Transverse colon (tissue), 4 donors: Measurements from ENCODE around the gene ALOX5AP. TPM values are rescaled to one million over a fixed set of nuclear protein-coding genes. Genes with fewer than 3 reads are reported as not detected.

Experiments used
- DNase-seq: peaks from one replicate; pipeline ENCODE4 v3.0.0-alpha.2; 2019
- H3K27ac ChIP-seq, 4 donors: fragments of 200-600 bp; sonication (generic); 2 replicates each; pipeline ENCODE4 v1.5.1; 2016 to 2018; ENCODE audit warnings: inconsistent platforms in 4 of 4
- H3K27me3 ChIP-seq: fragments of 200-600 bp; sonication (generic); 2 replicates; pipeline ENCODE4 v1.5.1; 2017; ENCODE audit warnings: inconsistent platforms
- H3K36me3 ChIP-seq, 4 donors: fragments of 200-600 bp; sonication (generic); 2 replicates each; pipeline ENCODE4 v1.5.1; 2017 to 2019; ENCODE audit warnings: inconsistent platforms in 4 of 4
- H3K4me1 ChIP-seq, 4 donors: fragments of 200-600 bp; sonication (generic); 2 replicates each; pipeline ENCODE4 v1.5.1; 2017 to 2020; ENCODE audit warnings: inconsistent platforms in 4 of 4
- H3K4me3 ChIP-seq, 4 donors: fragments of 200-600 bp; sonication (generic); 1 replicate in 1 of 4; 2 replicates in 3 of 4; pipeline versions ENCODE4 v1.5.1 to v1.6.1; 2017 to 2019; ENCODE audit warnings: inconsistent platforms in 4 of 4
- H3K9me3 ChIP-seq, 2 donors: fragments of 200-600 bp; sonication (generic); 2 replicates each; pipeline ENCODE4 v1.5.1; 2017 to 2019; ENCODE audit warnings: inconsistent platforms in 2 of 2
- CTCF ChIP-seq, 5 experiments: fragments of 200-600 bp in 3 of 5; fragments of 450-650 bp in 2 of 5; sonication (generic) in 3 of 5; IDR thresholded peaks; 1 replicate in 2 of 5; 2 replicates in 3 of 5; pipeline ENCODE4 v1.5.1; 2016 to 2017; ENCODE audit warnings: antibody characterized with exemption in 5 of 5, inconsistent platforms in 3 of 5, mild to moderate bottlenecking in 2 of 5, moderate library complexity in 1 of 5
- EP300 ChIP-seq: sonication (generic); formaldehyde crosslinking; IDR thresholded peaks from one replicate; pipeline ENCODE4 v1.6.1; 2017; ENCODE audit warnings: antibody characterized with exemption, low read depth
- POLR2A ChIP-seq: fragments of 450-650 bp; IDR thresholded peaks from one replicate; pipeline ENCODE4 v1.6.1; 2016; ENCODE audit warnings: antibody characterized with exemption, mild to moderate bottlenecking, moderate library complexity
- POLR2AphosphoS5 ChIP-seq, 3 donors: sonication (generic); formaldehyde crosslinking; IDR thresholded peaks; one replicate each; pipeline ENCODE4 v1.6.1; 2016; ENCODE audit warnings: antibody characterized with exemption in 3 of 3
- WGBS, 2 donors: methylation state at CpG; one replicate each; pipeline ENCODE4 v1.1.5; 2018; ENCODE audit warnings: low coverage in 1 of 2; 5-methylcytosine and 5-hydroxymethylcytosine counted together
- in situ Hi-C, 4 donors: fragments of 200-750 bp; cut with MboI; loops; one replicate each; pipeline versions ENCODE4 v1.15.0 to v1.15.1; 2017; ENCODE audit warnings: low sequenced_read_pairs in 3 of 4, low pct_ligation_motif_present in 1 of 4, low pct_unique_long_range_greater_than_20kb in 1 of 4
- intact Hi-C: fragments of 100-400 bp; cut with DNase I; formaldehyde crosslinking; loops from one replicate; pipeline ENCODE4 v1.15.1; 2023; ENCODE audit warnings: low total_unique reads
- total RNA-seq, 4 donors: library from RNA; depleted of rRNA; stranded (reverse); fragments of >200 nt; gene quantifications; one replicate each; pipeline ENCODE4 v1.1.0, GENCODE V29; 2016

The ALOX5AP gene
- total RNA-seq, 4 donors from 2014 or later, result 1.2 to 18.7 (median 14.1) TPM

GRCh38 chr13:30803749-30804148, 68.4 kb downstream of the ALOX5AP start:
- Histone ChIP-seq H3K27me3 (no peaks in the 10 kb centered on the region), H3K4me3 (no peak overlapping the region), H3K27ac (no peak overlapping the region), H3K36me3 (no peaks in the 10 kb centered on the region), H3K4me1 (peaks cover 0 to 19% (median 13%) of the 10 kb centered on the region in 4 donors), H3K9me3 (no peaks in the 10 kb centered on the region)
- WGBS, 2 donors, result 89% methylated on average over 4 of the region's 5 CpGs; no CpG with 5 or more reads in 1 of the 2 donors
- no peak for DNase-seq
- intact Hi-C loops (no loop called here), in situ Hi-C loops (loop anchor here in 3 of 4 donors (25.0 kb wide), 1 partner anchor 666 kb away; no protein-coding TSS in a partner anchor)
- TF ChIP-seq POLR2AphosphoS5 (IDR thresholded peaks at IDR 0.05) (no peak), EP300 (no peak), POLR2A (no peak), CTCF (IDR thresholded peaks at IDR 0.05) (no peak)

- no peaks in the 10 kb centered on the region for H3K27me3 ChIP-seq
- H3K4me1 ChIP-seq, result peaks cover 0 to 17% (median 12%) of the 10 kb centered on the region in 4 donors
- no peak for TF ChIP-seq CTCF (IDR thresholded peaks at IDR 0.05)
- TF ChIP-seq EP300, result no peak
- no peak for TF ChIP-seq POLR2A
- TF ChIP-seq POLR2AphosphoS5 (IDR thresholded peaks at IDR 0.05), result no peak
- intact Hi-C loops (no loop called here), in situ Hi-C loops (loop anchor here in 3 of 4 donors (25.0 kb wide), 1 partner anchor 667 kb away; no protein-coding TSS in a partner anchor)
- H3K36me3 ChIP-seq, result no peaks in the 10 kb centered on the region
- WGBS, 2 donors, result 85% methylated on average over 5 of the region's 5 CpGs; no CpG with 5 or more reads in 1 of the 2 donors
- H3K9me3 ChIP-seq, result no peaks in the 10 kb centered on the region
- no peak overlapping the region for H3K27ac ChIP-seq
- no peak overlapping the region for H3K4me3 ChIP-seq
- no peak for DNase-seq
Measured at GRCh38 chr13:30804474-30804873, 69.1 kb downstream of the ALOX5AP start.

GRCh38 chr13:30805132-30805537, 69.8 kb downstream of the ALOX5AP start:
- in situ Hi-C loops, result loop anchor here in 3 of 4 donors (25.0 kb wide), 1 partner anchor 668 kb away; no protein-coding TSS in a partner anchor

GRCh38 chr13:30805603-30806011, 70.3 kb downstream of the ALOX5AP start:
- intact Hi-C loops, result no loop called here
- in situ Hi-C loops, result loop anchor here in 3 of 4 donors (25.0 kb wide), 1 partner anchor 668 kb away; no protein-coding TSS in a partner anchor
- TF ChIP-seq POLR2A, result no peak
- no peak for TF ChIP-seq CTCF (IDR thresholded peaks at IDR 0.05)
- TF ChIP-seq EP300, result no peak
- no peak for TF ChIP-seq POLR2AphosphoS5 (IDR thresholded peaks at IDR 0.05)
- Histone ChIP-seq H3K4me1 (peaks cover 0 to 17% (median 12%) of the 10 kb centered on the region in 4 donors), H3K36me3 (no peaks in the 10 kb centered on the region), H3K27me3 (no peaks in the 10 kb centered on the region), H3K9me3 (no peaks in the 10 kb centered on the region), H3K4me3 (no peak overlapping the region), H3K27ac (no peak overlapping the region)
- WGBS, 2 donors, result 80% methylated on average over 1 to 7 of the region's 7 CpGs
- no peak for DNase-seq

More at GRCh38 chr13:30805132-30805537, 69.8 kb downstream of the ALOX5AP start:
- intact Hi-C loops, result no loop called here
- Histone ChIP-seq H3K9me3 (no peaks in the 10 kb centered on the region), H3K36me3 (no peaks in the 10 kb centered on the region), H3K4me1 (peaks cover 0 to 17% (median 12%) of the 10 kb centered on the region in 4 donors), H3K27ac (no peak overlapping the region), H3K4me3 (no peak overlapping the region), H3K27me3 (no peaks in the 10 kb centered on the region)
- WGBS, 2 donors, result 53 to 57% methylated on average over 2 to 4 of the region's 4 CpGs
- no peak for DNase-seq
- TF ChIP-seq POLR2A (no peak), EP300 (no peak), CTCF (IDR thresholded peaks at IDR 0.05) (no peak), POLR2AphosphoS5 (IDR thresholded peaks at IDR 0.05) (no peak)
